Spleen (tissue), 11 donors: ENCODE results near the gene PICK1. TPM values are rescaled to one million over a fixed set of nuclear protein-coding genes. Genes with fewer than 3 reads are reported as not detected.

Experiments
- DNase-seq: peaks from one replicate; pipeline ENCODE4 v3.0.0-alpha.2; 2020
- H3K27ac ChIP-seq, 8 donors: fragments of 200-600 bp; sonication (generic) in 7 of 8; 1 replicate in 4 of 8; 2 replicates in 4 of 8; pipeline versions ENCODE4 v1.5.0 to v1.8.0; 2016 to 2021; ENCODE audit warnings: inconsistent platforms in 4 of 8, mild to moderate bottlenecking in 4 of 8, moderate library complexity in 1 of 8
- H3K27me3 ChIP-seq, 7 donors: fragments of 200-600 bp; sonication (generic) in 6 of 7; replicated peaks in 1 of 7; 1 replicate in 4 of 7; 2 replicates in 3 of 7; pipeline versions ENCODE4 v1.5.0 to v1.8.0; 2016 to 2021; ENCODE audit warnings: inconsistent platforms in 3 of 7, mild to moderate bottlenecking in 1 of 7
- H3K36me3 ChIP-seq, 6 donors: fragments of 200-600 bp; sonication (generic) in 5 of 6; 1 replicate in 4 of 6; 2 replicates in 2 of 6; pipeline versions ENCODE4 v1.5.0 to v1.8.0; 2016 to 2021; ENCODE audit warnings: inconsistent platforms in 2 of 6
- H3K4me1 ChIP-seq, 6 donors: fragments of 200-600 bp; sonication (generic) in 5 of 6; 1 replicate in 3 of 6; 2 replicates in 3 of 6; pipeline versions ENCODE4 v1.5.0 to v1.8.0; 2016 to 2021; ENCODE audit warnings: inconsistent platforms in 3 of 6
- H3K4me3 ChIP-seq, 8 donors: fragments of 200-600 bp; sonication (generic) in 7 of 8; 1 replicate in 4 of 8; 2 replicates in 4 of 8; pipeline versions ENCODE4 v1.5.0 to v1.8.0; 2016 to 2021; ENCODE audit warnings: inconsistent platforms in 4 of 8, mild to moderate bottlenecking in 4 of 8, moderate library complexity in 2 of 8
- H3K9me3 ChIP-seq, 8 donors: fragments of 200-600 bp; sonication (generic) in 7 of 8; 1 replicate in 4 of 8; 2 replicates in 4 of 8; pipeline versions ENCODE4 v1.5.0 to v1.8.0; 2016 to 2021; ENCODE audit warnings: inconsistent platforms in 4 of 8
- POLR2A ChIP-seq, 3 donors: fragments of 450-650 bp; IDR thresholded peaks; one replicate each; pipeline ENCODE4 v1.5.1; 2017; ENCODE audit warnings: antibody characterized with exemption in 3 of 3, mild to moderate bottlenecking in 1 of 3
- POLR2AphosphoS5 ChIP-seq, 3 donors: sonication (generic); formaldehyde crosslinking; IDR thresholded peaks; one replicate each; pipeline ENCODE4 v1.5.1; 2017; ENCODE audit warnings: antibody characterized with exemption in 3 of 3
- WGBS, 5 donors: extraction: QIAGEN DNeasy Blood & Tissue Kit in 3 of 5; methylation state at CpG; one replicate each; pipeline versions ENCODE4 v1.1.5 to v1.1.7; 2013 to 2018; 5-methylcytosine and 5-hydroxymethylcytosine counted together
- intact Hi-C: fragments of 100-400 bp; cut with DNase I; formaldehyde crosslinking; loops from one replicate; pipeline ENCODE4 v1.15.0; 2023; ENCODE audit warnings: low total_unique reads
- polyA plus RNA-seq, 3 donors: library from polyadenylated mRNA; stranded (reverse); fragments of 200-250 nt; gene quantifications; one replicate each; pipeline ENCODE4 v1.2.1, GENCODE V29; 2013
- total RNA-seq, 7 donors: library from RNA; depleted of rRNA in 3 of 7; stranded (reverse); fragments of >200 nt in 3 of 7; fragmentation: NEBNext Ultra II Directional in 4 of 7; extraction: Animal tissue kit (Norgen Biotek cat#: 25700) in 4 of 7; gene quantifications; one replicate each; pipeline versions ENCODE4 v1.1.0 to v1.2.1, GENCODE V29; 2016 to 2021
- TF ChIP-seq, protein P1 (sequence below), 11 experiments: fragments of 200-600 bp in 7 of 11; fragments of 450-650 bp in 4 of 11; sonication (generic) in 4 of 11; IDR thresholded peaks in 8 of 11; conservative IDR thresholded peaks in 3 of 11; 1 replicate in 7 of 11; 2 replicates in 4 of 11; pipeline versions ENCODE4 v1.4.0 to v1.8.0; 2016 to 2021; ENCODE audit warnings: antibody characterized with exemption in 11 of 11, inconsistent platforms in 4 of 11, mild to moderate bottlenecking in 1 of 11
- donor health status: healthy with polysubstance abuse.
- donor health status: DM: no; HTN: no; CAD: no; lungs with moderate emphysema.
- donor health status: DM: no; HTN: no; CAD: no.
- donor health status: Bipolar disorder and iron deficiency.
- donor health status: healthy.
- donor health status: DM: no; HTN: no; CAD: no.
- donor health status: DM: yes; HTN: yes; CAD: no.

Gene PICK1
- total and polyA plus RNA-seq, 10 donors: 14.9 to 34.2 (median 28.4) TPM

DNA sequence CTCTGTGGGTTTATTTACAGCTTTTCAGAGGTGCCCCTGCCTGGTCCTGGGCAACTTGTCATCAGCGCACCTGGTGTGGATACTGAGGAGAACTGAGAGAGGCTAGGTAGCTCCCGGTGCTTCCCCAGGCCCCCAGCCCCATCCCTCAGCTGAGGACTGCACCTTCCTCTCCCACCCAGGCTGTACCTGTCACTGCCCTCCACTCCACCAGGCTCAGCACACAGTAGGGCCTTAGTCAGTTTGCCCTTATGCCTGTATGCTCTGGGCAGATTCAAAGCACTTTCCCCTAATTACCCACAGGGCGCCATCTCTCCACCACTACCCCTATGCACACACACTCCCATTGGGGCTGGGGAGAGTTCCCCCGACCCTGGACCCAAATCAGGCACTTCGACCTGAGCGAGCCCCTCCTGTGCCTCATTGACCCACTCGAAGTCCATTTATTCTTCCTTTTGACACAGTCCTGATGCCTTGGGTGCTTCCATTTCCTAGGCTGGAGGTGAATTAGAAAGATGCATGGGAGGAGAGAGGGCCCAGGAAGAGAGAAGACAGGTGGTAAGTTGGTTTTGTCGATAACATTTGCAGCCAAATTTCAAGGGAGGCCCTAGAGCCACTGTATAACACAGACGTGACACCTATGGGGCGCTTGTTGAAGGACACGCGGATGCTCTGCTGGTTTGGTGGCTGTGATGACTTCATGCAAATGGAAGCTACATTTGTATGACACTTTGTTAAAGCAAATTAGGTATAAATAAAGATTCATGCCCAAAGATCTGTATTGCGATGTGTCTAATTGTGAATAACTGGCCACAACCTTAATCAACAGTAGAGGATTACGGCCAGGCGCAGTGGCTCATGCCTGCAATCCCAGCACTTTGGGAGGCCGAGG, 13.8 kb upstream of the PICK1 start:
- DNase-seq: no peak
- WGBS, 5 donors: 90 to 92% (median 91%) methylated on average over 16 of the region's 16 CpGs
- Histone ChIP-seq H3K27me3 (peaks cover 0 to 17% (median 0%) of the 10 kb centered on the region in 7 donors), H3K4me3 (no peak overlapping the region), H3K36me3 (no peaks in the 10 kb centered on the region), H3K4me1 (peaks cover 0 to 17% (median 4%) of the 10 kb centered on the region in 6 donors), H3K27ac (no peak overlapping the region), H3K9me3 (no peaks in the 10 kb centered on the region)
- intact Hi-C loops: no loop called here
- TF ChIP-seq POLR2A (IDR thresholded peaks at IDR 0.05) (no peak), POLR2AphosphoS5 (IDR thresholded peaks at IDR 0.05) (no peak)
- TF ChIP-seq, protein P1, sequence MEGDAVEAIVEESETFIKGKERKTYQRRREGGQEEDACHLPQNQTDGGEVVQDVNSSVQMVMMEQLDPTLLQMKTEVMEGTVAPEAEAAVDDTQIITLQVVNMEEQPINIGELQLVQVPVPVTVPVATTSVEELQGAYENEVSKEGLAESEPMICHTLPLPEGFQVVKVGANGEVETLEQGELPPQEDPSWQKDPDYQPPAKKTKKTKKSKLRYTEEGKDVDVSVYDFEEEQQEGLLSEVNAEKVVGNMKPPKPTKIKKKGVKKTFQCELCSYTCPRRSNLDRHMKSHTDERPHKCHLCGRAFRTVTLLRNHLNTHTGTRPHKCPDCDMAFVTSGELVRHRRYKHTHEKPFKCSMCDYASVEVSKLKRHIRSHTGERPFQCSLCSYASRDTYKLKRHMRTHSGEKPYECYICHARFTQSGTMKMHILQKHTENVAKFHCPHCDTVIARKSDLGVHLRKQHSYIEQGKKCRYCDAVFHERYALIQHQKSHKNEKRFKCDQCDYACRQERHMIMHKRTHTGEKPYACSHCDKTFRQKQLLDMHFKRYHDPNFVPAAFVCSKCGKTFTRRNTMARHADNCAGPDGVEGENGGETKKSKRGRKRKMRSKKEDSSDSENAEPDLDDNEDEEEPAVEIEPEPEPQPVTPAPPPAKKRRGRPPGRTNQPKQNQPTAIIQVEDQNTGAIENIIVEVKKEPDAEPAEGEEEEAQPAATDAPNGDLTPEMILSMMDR (IDR thresholded peaks at IDR 0.05 in 8 of 11, conservative IDR thresholded peaks at IDR 0.05 in 3 of 11): no peak

DNA sequence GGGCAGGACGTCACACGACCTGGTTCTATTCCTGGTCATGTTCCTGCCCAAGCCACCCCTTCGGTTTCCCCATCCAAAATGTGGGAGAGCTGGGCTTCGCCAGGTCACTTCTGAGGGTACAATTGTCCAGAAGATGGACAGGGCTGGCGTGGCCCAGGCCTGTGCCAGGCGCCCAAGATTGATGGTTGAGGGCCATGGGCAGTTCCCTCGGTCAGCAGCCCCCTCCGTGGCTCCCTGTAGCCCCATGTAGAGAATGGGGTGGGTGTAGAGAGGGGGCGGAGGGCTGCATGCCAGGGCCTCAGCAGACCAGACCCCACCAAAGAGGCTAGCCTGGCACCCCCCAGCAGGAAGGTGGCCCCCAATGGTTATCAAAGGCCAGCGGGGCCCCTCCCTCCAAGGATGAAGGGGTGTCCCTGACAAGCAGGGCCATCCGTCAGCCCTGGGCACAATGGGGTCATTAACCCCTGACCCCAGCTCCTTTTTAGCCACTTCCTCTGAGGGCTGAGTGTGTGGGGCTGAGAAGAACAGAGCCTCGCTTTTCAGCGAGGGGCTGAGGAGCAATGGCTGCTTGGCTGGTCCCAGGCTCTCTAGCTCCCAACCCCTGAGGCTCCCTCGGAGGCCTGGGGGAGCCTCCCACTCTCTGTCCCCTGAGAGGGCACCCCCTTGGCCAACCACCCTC, 11.0 kb upstream of the PICK1 start:
- 68 to 85% (median 78%) methylated on average over 5 to 14 of the region's 14 CpGs for WGBS, 5 donors
- H3K4me3 ChIP-seq: no peak overlapping the region
- no peak overlapping the region for H3K27ac ChIP-seq
- no peak for DNase-seq
- peaks cover 0 to 21% (median 0%) of the 10 kb centered on the region in 7 donors for H3K27me3 ChIP-seq
- peaks cover 0 to 17% (median 4%) of the 10 kb centered on the region in 6 donors for H3K4me1 ChIP-seq
- H3K9me3 ChIP-seq: no peaks in the 10 kb centered on the region
- H3K36me3 ChIP-seq: no peaks in the 10 kb centered on the region
- TF ChIP-seq, protein P1 (IDR thresholded peaks at IDR 0.05 in 8 of 11, conservative IDR thresholded peaks at IDR 0.05 in 3 of 11): no peak
- TF ChIP-seq POLR2A (IDR thresholded peaks at IDR 0.05) (no peak), POLR2AphosphoS5 (IDR thresholded peaks at IDR 0.05) (no peak)
- intact Hi-C loops: no loop called here

DNA sequence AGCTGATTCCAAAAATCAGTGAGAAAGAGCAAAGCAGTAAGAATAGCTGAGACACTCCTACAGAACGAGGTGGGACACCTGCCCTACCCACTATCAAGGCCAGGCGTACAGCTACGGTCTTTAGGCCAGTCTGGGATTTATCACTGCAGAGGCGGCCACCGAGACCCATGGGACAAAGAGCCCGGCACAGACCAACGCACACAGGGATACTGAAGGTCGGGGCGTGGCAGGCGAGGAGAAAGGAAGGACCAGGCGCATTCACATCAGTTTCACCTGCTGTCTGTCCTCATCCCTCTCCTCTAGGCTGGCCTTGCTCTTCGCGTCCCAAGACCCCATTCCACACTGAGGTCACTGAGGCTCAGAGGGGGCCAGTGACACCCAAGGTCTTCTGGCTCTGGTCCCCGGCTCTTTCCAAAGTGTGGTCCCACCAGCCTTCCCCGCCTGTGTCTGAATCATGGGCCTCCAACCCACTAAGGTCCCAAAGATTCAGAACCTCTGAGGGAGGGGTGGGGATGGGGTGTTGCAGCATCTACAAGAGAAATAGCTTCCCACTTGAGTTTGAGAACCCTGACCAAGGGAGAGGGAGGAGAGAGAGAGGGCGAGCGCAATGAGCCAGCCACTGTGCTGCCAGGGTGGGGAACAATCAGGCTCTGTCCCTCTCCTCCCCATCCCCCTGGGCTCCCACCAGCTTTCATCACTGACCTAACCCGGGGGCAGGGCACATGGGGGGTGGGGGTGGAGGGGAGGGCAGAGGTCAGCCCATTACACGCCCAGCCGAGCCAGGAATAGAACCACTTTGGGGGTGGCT, 7.2 kb upstream of the PICK1 start:
- 79 to 93% (median 84%) methylated on average over 20 of the region's 20 CpGs for WGBS, 5 donors
- no peak overlapping the region for H3K4me3 ChIP-seq
- TF ChIP-seq, protein P1 (IDR thresholded peaks at IDR 0.05 in 8 of 11, conservative IDR thresholded peaks at IDR 0.05 in 3 of 11): no peak
- TF ChIP-seq POLR2A (IDR thresholded peaks at IDR 0.05): no peak
- TF ChIP-seq POLR2AphosphoS5 (IDR thresholded peaks at IDR 0.05): no peak
- no peaks in the 10 kb centered on the region for H3K36me3 ChIP-seq
- H3K27ac ChIP-seq: no peak overlapping the region
- DNase-seq: no peak
- intact Hi-C loops: loop anchor here (5.0 to 10.0 kb wide), 2 partner anchors 302 to 525 kb away; partner anchors contain the start of gene DMC1
- H3K4me1 ChIP-seq: peaks cover 0 to 16% (median 9%) of the 10 kb centered on the region in 6 donors
- H3K27me3 ChIP-seq: peaks cover 0 to 36% (median 0%) of the 10 kb centered on the region in 7 donors
- H3K9me3 ChIP-seq: no peaks in the 10 kb centered on the region
